SH-SY5Y (cell line): ENCODE results near the gene IRX3.

ENCODE experiments used
- GATA2 ChIP-seq: IDR thresholded peaks from 2 replicates; pipeline ENCODE4 v1.6.1; 2011; ENCODE audit warnings: mild to moderate bottlenecking, low read depth, low read length
- GATA3 ChIP-seq: IDR thresholded peaks from 2 replicates; pipeline ENCODE4 v1.6.1; 2011; ENCODE audit warnings: low read depth, mild to moderate bottlenecking, low read length, moderate library complexity

Gene IRX3

GRCh38 chr16:54241525-54241924 lies 45.1 kb downstream of the IRX3 start:
- peak; percentile 57; the same call in 1 of the 2 replicates for TF ChIP-seq GATA3
- TF ChIP-seq GATA2, result peak; percentile 43

- TF ChIP-seq GATA2 (no peak), GATA3 (no peak)
Measured at GRCh38 chr16:54240271-54241129, 46.1 kb downstream of the IRX3 start.

- TF ChIP-seq GATA2 (no peak), GATA3 (no peak)
Measured at GRCh38 chr16:54239456-54239855, 47.1 kb downstream of the IRX3 start.

- TF ChIP-seq GATA3, result no peak
Measured at GRCh38 chr16:54236773-54237172, 49.8 kb downstream of the IRX3 start.

- no peak for TF ChIP-seq GATA3
- no peak for TF ChIP-seq GATA2
Measured at GRCh38 chr16:54233615-54234014, 53.0 kb downstream of the IRX3 start.
